OCI-LY3 (cell line): ENCODE data around the gene SYT2.
"Not testable (repeated sequence)": the region's sequence is repeated elsewhere in the genome, so short reads cannot be mapped to it uniquely, and the experiment has no call there.

Experiments
- H2AFZ ChIP-seq: fragments of 200-600, 300-600 bp; shearing (Covaris generic); 2 replicates; pipeline ENCODE4 v1.6.0; 2014; ENCODE audit warnings: antibody characterized with exemption, low read depth, low read length
- H3K27ac ChIP-seq: fragments of 200-600, 300-600 bp; sonication (generic); 2 replicates; pipeline ENCODE4 v1.5.1; 2014; ENCODE audit warnings: mild to moderate bottlenecking, low read length, moderate library complexity, mixed read lengths
- H3K27me3 ChIP-seq: fragments of 200-600, 300-600 bp; sonication (generic); 2 replicates; pipeline ENCODE4 v1.6.1; 2014; ENCODE audit warnings: low read depth, low read length, mixed read lengths
- H3K36me3 ChIP-seq: fragments of 200-600, 300-600 bp; sonication (generic); replicated peaks from 2 replicates; pipeline ENCODE3; 2014; ENCODE audit warnings: low read depth, low read length, mixed read lengths
- H3K4me1 ChIP-seq: fragments of 300-600, 200-600 bp; sonication (generic); 2 replicates; pipeline ENCODE4 v1.6.1; 2014; ENCODE audit warnings: low read length, mixed read lengths
- H3K4me2 ChIP-seq: fragments of 200-600, 300-600 bp; sonication (generic); 2 replicates; pipeline ENCODE4 v1.6.1; 2014; ENCODE audit warnings: low read length, mixed read lengths
- H3K4me3 ChIP-seq: fragments of 300-600, 200-600 bp; sonication (generic); 2 replicates; pipeline ENCODE4 v1.5.1; 2014; ENCODE audit warnings: antibody characterized with exemption, mild to moderate bottlenecking, low read length, moderate library complexity
- H3K79me2 ChIP-seq: fragments of 300-600, 200-600 bp; shearing (Covaris generic); 2 replicates; pipeline ENCODE4 v1.6.1; 2014; ENCODE audit warnings: mild to moderate bottlenecking, low read length, mixed read lengths
- H3K9ac ChIP-seq: fragments of 300-600, 200-600 bp; shearing (Covaris generic); 2 replicates; pipeline ENCODE4 v1.6.0; 2014; ENCODE audit warnings: mild to moderate bottlenecking, low read length, moderate library complexity
- H3K9me3 ChIP-seq: fragments of 200-600, 300-600 bp; shearing (Covaris generic); 2 replicates; pipeline ENCODE4 v1.6.1; 2014; ENCODE audit warnings: low read length, mixed read lengths; ENCODE audit not compliant: insufficient read depth
- H4K20me1 ChIP-seq: fragments of 200-600, 300-600 bp; sonication (generic); 2 replicates; pipeline ENCODE4 v1.6.1; 2016; ENCODE audit warnings: low read length, mixed read lengths; ENCODE audit not compliant: insufficient read depth
- CTCF ChIP-seq: fragments of 200-600, 300-600 bp; sonication (generic); IDR thresholded peaks from 2 replicates; pipeline ENCODE4 v1.5.1; 2014; ENCODE audit warnings: antibody characterized with exemption, low read length, low read depth
- EZH2phosphoT487 ChIP-seq: fragments of 200-600 bp; shearing (Covaris generic); IDR thresholded peaks from 2 replicates; pipeline ENCODE4 v1.6.1; 2018; ENCODE audit warnings: antibody characterized with exemption, mixed run types, low read depth

SYT2 gene

GRCh38 chr1:202632241-202632640, 78.0 kb downstream of the SYT2 start:
- Histone ChIP-seq H3K4me1 (peaks cover 5% of the 10 kb centered on the region), H3K79me2 (no peaks in the 10 kb centered on the region), H4K20me1 (peaks cover 15% of the 10 kb centered on the region), H3K4me3 (no peak overlapping the region), H3K36me3 (no peaks in the 10 kb centered on the region), H3K4me2 (no peak overlapping the region), H3K9ac (no peak overlapping the region), H3K27ac (no peak overlapping the region), H3K9me3 (no peaks in the 10 kb centered on the region), H2AFZ (no peak overlapping the region), H3K27me3 (peaks cover 70% of the 10 kb centered on the region)
- TF ChIP-seq CTCF (no peak), EZH2phosphoT487 (no peak)

GRCh38 chr1:202631076-202631923, 79.0 kb downstream of the SYT2 start:
- no peak overlapping the region for H3K9ac ChIP-seq

GRCh38 chr1:202630541-202630940, 79.7 kb downstream of the SYT2 start:
- H3K36me3 ChIP-seq, result no peaks in the 10 kb centered on the region
- no peak overlapping the region for H3K27ac ChIP-seq
- TF ChIP-seq EZH2phosphoT487 (no peak), CTCF (no peak)
- H3K4me3 ChIP-seq, result no peak overlapping the region
- H3K4me2 ChIP-seq, result no peak overlapping the region
- H3K27me3 ChIP-seq, result peaks cover 78% of the 10 kb centered on the region
- peaks cover 5% of the 10 kb centered on the region for H3K4me1 ChIP-seq
- H2AFZ ChIP-seq, result no peak overlapping the region
- no peaks in the 10 kb centered on the region for H3K9me3 ChIP-seq
- H4K20me1 ChIP-seq, result peaks cover 18% of the 10 kb centered on the region
- H3K79me2 ChIP-seq, result no peaks in the 10 kb centered on the region
- H3K9ac ChIP-seq, result no peak overlapping the region

More at GRCh38 chr1:202631076-202631923, 79.0 kb downstream of the SYT2 start:
- peaks cover 15% of the 10 kb centered on the region for H4K20me1 ChIP-seq
- TF ChIP-seq EZH2phosphoT487 (no peak), CTCF (no peak)
- H3K27me3 ChIP-seq, result peaks cover 74% of the 10 kb centered on the region
- no peaks in the 10 kb centered on the region for H3K9me3 ChIP-seq
- no peak overlapping the region for H3K27ac ChIP-seq
- H3K4me1 ChIP-seq, result peaks cover 5% of the 10 kb centered on the region
- H2AFZ ChIP-seq, result no peak overlapping the region
- no peak overlapping the region for H3K4me2 ChIP-seq
- no peaks in the 10 kb centered on the region for H3K79me2 ChIP-seq
- no peak overlapping the region for H3K4me3 ChIP-seq
- no peaks in the 10 kb centered on the region for H3K36me3 ChIP-seq

- H3K79me2 ChIP-seq, H3K4me2 ChIP-seq, H3K36me3 ChIP-seq, H3K9me3 ChIP-seq, H3K4me3 ChIP-seq, H2AFZ ChIP-seq, H3K9ac ChIP-seq, H3K4me1 ChIP-seq, H3K27ac ChIP-seq: not testable (repeated sequence)
- Histone ChIP-seq H4K20me1 (peaks cover 18% of the 10 kb centered on the region), H3K27me3 (peaks cover 74% of the 10 kb centered on the region)
Measured at GRCh38 chr1:202630096-202630495, 80.2 kb downstream of the SYT2 start.

- not testable (repeated sequence) for H3K36me3 ChIP-seq, H2AFZ ChIP-seq, H3K4me3 ChIP-seq, H3K9ac ChIP-seq, H3K27ac ChIP-seq, H3K9me3 ChIP-seq, H3K79me2 ChIP-seq, H3K4me1 ChIP-seq, H3K4me2 ChIP-seq
- Histone ChIP-seq H4K20me1 (peaks cover 18% of the 10 kb centered on the region), H3K27me3 (peaks cover 75% of the 10 kb centered on the region)
Measured at GRCh38 chr1:202629257-202629811, 80.9 kb downstream of the SYT2 start.
